Muscle layer of colon (tissue), 2 donors: ENCODE data around the gene NDUFS6.
"Not testable (repeated sequence)": the region's sequence is repeated elsewhere in the genome, so short reads cannot be mapped to it uniquely, and the experiment has no call there.

Source experiments
- H3K27ac ChIP-seq: one replicate; pipeline ENCODE4 v1.7.0; 2013; ENCODE audit warnings: low read depth, mild to moderate bottlenecking, low read length, moderate library complexity
- H3K27me3 ChIP-seq, 2 donors: one replicate each; pipeline ENCODE4 v1.7.0; 2013; ENCODE audit warnings: low read length in 2 of 2, mild to moderate bottlenecking in 2 of 2; ENCODE audit not compliant: insufficient read depth in 2 of 2, control insufficient read depth in 1 of 2
- H3K36me3 ChIP-seq: one replicate; pipeline ENCODE4 v1.7.0; 2013; ENCODE audit warnings: mild to moderate bottlenecking, low read length; ENCODE audit not compliant: insufficient read depth
- H3K4me1 ChIP-seq: one replicate; pipeline ENCODE4 v1.7.0; 2013; ENCODE audit warnings: mild to moderate bottlenecking, low read length; ENCODE audit not compliant: insufficient read depth
- H3K4me3 ChIP-seq, 2 donors: one replicate each; pipeline ENCODE4 v1.7.0; 2013; ENCODE audit warnings: low read length in 2 of 2, low read depth in 1 of 2, mild to moderate bottlenecking in 1 of 2, moderate library complexity in 1 of 2
- H3K9ac ChIP-seq: one replicate; pipeline ENCODE4 v1.7.0; 2013; ENCODE audit warnings: low read length
- H3K9me3 ChIP-seq: one replicate; pipeline ENCODE4 v1.7.0; 2013; ENCODE audit warnings: mild to moderate bottlenecking, low read length
- donor health status: abdominal sarcoma.
- donor health status: Adenocarcinoma of cecum.

The NDUFS6 gene

GRCh38 chr5:1785984-1786383, 15.2 kb upstream of the NDUFS6 start:
- no peak overlapping the region for H3K9ac ChIP-seq
- H3K4me3 ChIP-seq, result no peak overlapping the region
- H3K27ac ChIP-seq, result no peak overlapping the region
- H3K27me3 ChIP-seq, result peaks cover 0 to 10% of the 10 kb centered on the region in 2 donors
- H3K36me3 ChIP-seq, result no peaks in the 10 kb centered on the region
- no peaks in the 10 kb centered on the region for H3K4me1 ChIP-seq
- H3K9me3 ChIP-seq, result no peaks in the 10 kb centered on the region

GRCh38 chr5:1786621-1787471, 14.4 kb upstream of the NDUFS6 start:
- H3K9me3 ChIP-seq, result no peaks in the 10 kb centered on the region
- H3K4me3 ChIP-seq, result no peak overlapping the region

DNA sequence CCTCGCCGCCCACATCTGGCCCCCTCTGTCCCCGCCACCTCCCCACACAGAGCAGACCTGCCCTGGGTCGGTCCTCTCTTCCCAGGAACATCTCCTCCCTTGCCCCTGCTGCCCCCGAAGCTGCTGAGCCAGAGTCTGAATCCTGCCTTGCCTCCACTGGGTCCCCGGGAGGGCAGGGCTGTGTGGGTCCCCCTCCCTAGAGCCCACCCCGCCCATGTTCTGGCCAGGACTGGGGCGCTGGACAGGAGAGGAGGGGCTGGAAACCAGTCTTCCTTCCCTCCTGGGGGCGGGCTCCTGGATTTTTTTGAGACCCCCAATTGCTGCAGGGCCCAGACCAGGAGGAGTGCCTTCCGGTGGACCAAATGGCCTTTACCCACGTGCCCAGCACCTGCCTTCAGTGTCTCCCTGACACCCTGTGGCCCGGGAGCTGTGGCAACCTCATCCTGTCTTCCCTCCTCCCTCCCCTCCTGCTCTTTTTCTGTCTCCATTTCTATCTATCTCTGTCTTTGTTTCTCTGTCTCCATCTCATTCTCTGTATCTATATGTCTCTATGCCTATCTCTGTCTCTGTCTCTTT, 13.6 kb upstream of the NDUFS6 start:
- Histone ChIP-seq H3K4me1 (no peaks in the 10 kb centered on the region), H3K36me3 (no peaks in the 10 kb centered on the region)

More at GRCh38 chr5:1786621-1787471, 14.4 kb upstream of the NDUFS6 start:
- Histone ChIP-seq H3K27ac (no peak overlapping the region), H3K36me3 (no peaks in the 10 kb centered on the region), H3K4me1 (no peaks in the 10 kb centered on the region), H3K27me3 (peaks cover 0 to 10% of the 10 kb centered on the region in 2 donors), H3K9ac (no peak overlapping the region)

DNA sequence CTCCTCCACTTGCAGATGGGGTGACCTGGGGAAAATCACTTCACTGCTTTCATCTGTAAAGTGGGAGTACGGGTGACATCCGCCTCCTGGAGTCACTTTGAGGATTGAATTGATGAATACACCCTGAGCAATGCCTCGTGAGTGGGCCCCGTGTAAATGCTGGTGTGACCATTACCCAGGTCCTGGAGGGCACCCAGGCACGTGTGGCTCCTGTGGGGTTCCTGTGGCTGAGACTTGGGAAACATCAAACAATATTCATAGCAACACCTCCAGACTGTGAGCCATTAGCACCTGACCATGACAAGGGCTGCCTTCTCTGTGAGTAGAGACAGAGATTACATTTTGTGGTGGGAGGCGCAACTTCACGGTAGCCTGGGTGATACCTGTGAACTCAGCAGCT, 13.0 kb upstream of the NDUFS6 start:
- H3K27me3 ChIP-seq, result peaks cover 0 to 10% of the 10 kb centered on the region in 2 donors
- no peaks in the 10 kb centered on the region for H3K36me3 ChIP-seq
- H3K4me3 ChIP-seq, result no peak overlapping the region
- H3K27ac ChIP-seq, result no peak overlapping the region
- no peak overlapping the region for H3K9ac ChIP-seq
- H3K9me3 ChIP-seq, result no peaks in the 10 kb centered on the region
- no peaks in the 10 kb centered on the region for H3K4me1 ChIP-seq

More for the DNA sequence above, 13.6 kb upstream of the NDUFS6 start:
- peaks cover 0 to 10% of the 10 kb centered on the region in 2 donors for H3K27me3 ChIP-seq
- H3K9me3 ChIP-seq, result no peaks in the 10 kb centered on the region
- no peak overlapping the region for H3K27ac ChIP-seq
- no peak overlapping the region for H3K9ac ChIP-seq
- H3K4me3 ChIP-seq, result no peak overlapping the region

GRCh38 chr5:1788828-1789227, 12.4 kb upstream of the NDUFS6 start:
- Histone ChIP-seq H3K36me3 (no peaks in the 10 kb centered on the region), H3K4me3 (no peak overlapping the region), H3K27me3 (peaks cover 0 to 10% of the 10 kb centered on the region in 2 donors), H3K9me3 (no peaks in the 10 kb centered on the region), H3K9ac (no peak overlapping the region), H3K4me1 (no peaks in the 10 kb centered on the region), H3K27ac (no peak overlapping the region)

- not testable (repeated sequence) for H3K9me3 ChIP-seq, H3K36me3 ChIP-seq, H3K27me3 ChIP-seq, H3K4me3 ChIP-seq, H3K4me1 ChIP-seq, H3K9ac ChIP-seq, H3K27ac ChIP-seq
These were observed 11.8 kb upstream of the NDUFS6 start for GRCh38 chr5:1789438-1789833.

- no peak overlapping the region for H3K9ac ChIP-seq
- no peaks in the 10 kb centered on the region for H3K36me3 ChIP-seq
- no peak overlapping the region for H3K4me3 ChIP-seq
These were observed 11.3 kb upstream of the NDUFS6 start for GRCh38 chr5:1789834-1790471.

GRCh38 chr5:1791176-1791575, 10.0 kb upstream of the NDUFS6 start:
- no peaks in the 10 kb centered on the region for H3K4me1 ChIP-seq
- H3K36me3 ChIP-seq, result no peaks in the 10 kb centered on the region
- no peak overlapping the region for H3K27ac ChIP-seq
- H3K9me3 ChIP-seq, result no peaks in the 10 kb centered on the region
- H3K9ac ChIP-seq, result no peak overlapping the region
- H3K27me3 ChIP-seq, result peaks cover 0 to 10% of the 10 kb centered on the region in 2 donors
- H3K4me3 ChIP-seq, result no peak overlapping the region

More at GRCh38 chr5:1789834-1790471, 11.3 kb upstream of the NDUFS6 start:
- Histone ChIP-seq H3K9me3 (no peaks in the 10 kb centered on the region), H3K27ac (no peak overlapping the region), H3K4me1 (no peaks in the 10 kb centered on the region), H3K27me3 (peaks cover 0 to 10% of the 10 kb centered on the region in 2 donors)

DNA sequence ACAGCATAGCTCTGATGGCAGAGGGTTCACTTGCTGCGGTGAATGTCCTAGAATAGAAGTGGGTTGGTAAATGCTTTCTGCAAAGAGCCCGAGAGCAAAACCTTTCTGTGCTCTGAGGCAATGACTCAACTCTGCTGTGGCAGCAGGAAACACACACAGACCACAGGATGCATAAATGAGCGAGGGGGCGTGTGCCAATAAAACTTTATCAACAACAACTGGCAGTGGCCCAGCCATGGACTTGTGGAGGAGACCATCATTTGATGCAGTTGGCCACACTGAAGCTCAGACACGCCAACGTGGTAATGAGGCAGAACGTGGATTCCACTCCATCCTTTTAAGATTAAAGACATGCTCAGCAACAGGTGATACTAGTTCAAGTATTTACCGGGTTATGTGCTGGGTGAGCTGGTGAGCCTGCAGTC, 8.4 kb upstream of the NDUFS6 start:
- Histone ChIP-seq H3K9ac (no peak overlapping the region), H3K4me3 (no peak overlapping the region), H3K9me3 (no peaks in the 10 kb centered on the region), H3K4me1 (no peaks in the 10 kb centered on the region), H3K27ac (no peak overlapping the region), H3K36me3 (peaks cover 14% of the 10 kb centered on the region), H3K27me3 (no peaks in the 10 kb centered on the region)

- H3K36me3 ChIP-seq, result peaks cover 19% of the 10 kb centered on the region
- no peaks in the 10 kb centered on the region for H3K27me3 ChIP-seq
- H3K4me3 ChIP-seq, result no peak overlapping the region
- H3K9me3 ChIP-seq, result no peaks in the 10 kb centered on the region
- no peak overlapping the region for H3K9ac ChIP-seq
- H3K4me1 ChIP-seq, result no peaks in the 10 kb centered on the region
- no peak overlapping the region for H3K27ac ChIP-seq
These were observed 7.9 kb upstream of the NDUFS6 start for GRCh38 chr5:1793301-1793740.
